Measurements from ENCODE around the gene SEC61B.

The SEC61B gene

GRCh38 chr9:99269416-99269815 is 47.3 kb downstream of the SEC61B start:
- ChIA-PET CTCF (no interaction called here), POLR2A (no interaction called here)
- no peak for TF ChIP-seq SUZ12 (IDR thresholded peaks at IDR 0.05)
- TF ChIP-seq FOXK2 (IDR thresholded peaks at IDR 0.05) = no peak
- TF ChIP-seq CTBP1 (IDR thresholded peaks at IDR 0.05; ENCODE audit: borderline replicate concordance) = no peak
- TF ChIP-seq ARNT (IDR thresholded peaks at IDR 0.05) = no peak
- no peak for TF ChIP-seq ZNF384 (IDR thresholded peaks at IDR 0.05)
- TF ChIP-seq PKNOX1 (IDR thresholded peaks at IDR 0.05) = no peak
- TF ChIP-seq LEF1 (IDR thresholded peaks at IDR 0.05; ENCODE audit: borderline replicate concordance) = no peak
- no peak for TF ChIP-seq TARDBP (IDR thresholded peaks at IDR 0.05)
- TF ChIP-seq L3MBTL2 (conservative IDR thresholded peaks at IDR 0.05) = no peak
- TF ChIP-seq NFRKB (IDR thresholded peaks at IDR 0.05) = no peak
- no peak for TF ChIP-seq BHLHE40 (IDR thresholded peaks at IDR 0.05; ENCODE audit: borderline replicate concordance)
- no peak for TF ChIP-seq ELF4 (IDR thresholded peaks at IDR 0.05)
- TF ChIP-seq SP1 (IDR thresholded peaks at IDR 0.05) = no peak
- TF ChIP-seq FOXM1 (IDR thresholded peaks at IDR 0.05; ENCODE audit: borderline replicate concordance) = no peak
- no peak for DNase-seq (ENCODE audit: extremely low spot score)

GRCh38 chr9:99270491-99270890 is 48.4 kb downstream of the SEC61B start:
- TF ChIP-seq NFRKB (IDR thresholded peaks at IDR 0.05) = no peak
- no peak for TF ChIP-seq SP1 (IDR thresholded peaks at IDR 0.05)
- no peak for TF ChIP-seq FOXK2 (IDR thresholded peaks at IDR 0.05)
- no peak for TF ChIP-seq ARNT (IDR thresholded peaks at IDR 0.05)
- TF ChIP-seq ZNF384 (IDR thresholded peaks at IDR 0.05) = no peak
- TF ChIP-seq ELF4 (IDR thresholded peaks at IDR 0.05) = no peak
- TF ChIP-seq L3MBTL2 (conservative IDR thresholded peaks at IDR 0.05) = no peak
- no peak for TF ChIP-seq FOXA1 (IDR thresholded peaks at IDR 0.05)
- no peak for TF ChIP-seq CTBP1 (IDR thresholded peaks at IDR 0.05; ENCODE audit: borderline replicate concordance)
- TF ChIP-seq TARDBP (IDR thresholded peaks at IDR 0.05) = no peak
- no peak for TF ChIP-seq PKNOX1 (IDR thresholded peaks at IDR 0.05)
- TF ChIP-seq HDGF (IDR thresholded peaks at IDR 0.05; ENCODE audit: borderline replicate concordance) = no peak
- TF ChIP-seq BHLHE40 (IDR thresholded peaks at IDR 0.05; ENCODE audit: borderline replicate concordance) = no peak
- TF ChIP-seq SUZ12 (IDR thresholded peaks at IDR 0.05) = no peak
- no peak for TF ChIP-seq LEF1 (IDR thresholded peaks at IDR 0.05; ENCODE audit: borderline replicate concordance)
- TF ChIP-seq FOXM1 (IDR thresholded peaks at IDR 0.05; ENCODE audit: borderline replicate concordance) = no peak
- ChIA-PET POLR2A (no interaction called here), CTCF (no interaction called here)
- no peak for DNase-seq (ENCODE audit: extremely low spot score)

GRCh38 chr9:99272836-99273235 is 50.8 kb downstream of the SEC61B start:
- CTCF ChIA-PET = no interaction called here
- POLR2A ChIA-PET = no interaction called here
- TF ChIP-seq FOXK2 (IDR thresholded peaks at IDR 0.05) = no peak
- TF ChIP-seq CTBP1 (IDR thresholded peaks at IDR 0.05; ENCODE audit: borderline replicate concordance) = no peak
- TF ChIP-seq PKNOX1 (IDR thresholded peaks at IDR 0.05) = no peak
- TF ChIP-seq BHLHE40 (IDR thresholded peaks at IDR 0.05; ENCODE audit: borderline replicate concordance) = no peak
- TF ChIP-seq NFRKB (IDR thresholded peaks at IDR 0.05) = no peak
- no peak for TF ChIP-seq ELF4 (IDR thresholded peaks at IDR 0.05)
- TF ChIP-seq HDGF (IDR thresholded peaks at IDR 0.05; ENCODE audit: borderline replicate concordance) = no peak
- TF ChIP-seq ARNT (IDR thresholded peaks at IDR 0.05) = no peak
- no peak for TF ChIP-seq TARDBP (IDR thresholded peaks at IDR 0.05)
- no peak for TF ChIP-seq SUZ12 (IDR thresholded peaks at IDR 0.05)
- DNase-seq (ENCODE audit: extremely low spot score) = no peak

- DNase-seq (ENCODE audit: extremely low spot score) = no peak
- ChIA-PET CTCF (interaction anchor here (0.7 kb wide), 1 partner anchor 168 kb away, joined by 6 read pairs; no protein-coding TSS in a partner anchor), POLR2A (no interaction called here)
- no peak for TF ChIP-seq CTBP1 (IDR thresholded peaks at IDR 0.05; ENCODE audit: borderline replicate concordance)
- TF ChIP-seq FOXM1 (IDR thresholded peaks at IDR 0.05; ENCODE audit: borderline replicate concordance) = no peak
- TF ChIP-seq HDGF (IDR thresholded peaks at IDR 0.05; ENCODE audit: borderline replicate concordance) = no peak
- TF ChIP-seq SUZ12 (IDR thresholded peaks at IDR 0.05) = no peak
- no peak for TF ChIP-seq TARDBP (IDR thresholded peaks at IDR 0.05)
- no peak for TF ChIP-seq SP1 (IDR thresholded peaks at IDR 0.05)
- no peak for TF ChIP-seq FOXA1 (IDR thresholded peaks at IDR 0.05)
- TF ChIP-seq LEF1 (IDR thresholded peaks at IDR 0.05; ENCODE audit: borderline replicate concordance) = no peak
Observed at GRCh38 chr9:99274016-99274415, 51.9 kb downstream of the SEC61B start.

GRCh38 chr9:99274495-99274894 is 52.4 kb downstream of the SEC61B start:
- ChIA-PET POLR2A (no interaction called here), CTCF (interaction anchor here (0.7 kb wide), 1 partner anchor 169 kb away, joined by 6 read pairs; no protein-coding TSS in a partner anchor)
- DNase-seq (ENCODE audit: extremely low spot score) = no peak
- TF ChIP-seq BHLHE40 (IDR thresholded peaks at IDR 0.05; ENCODE audit: borderline replicate concordance) (no peak), FOXK2 (IDR thresholded peaks at IDR 0.05) (no peak), ELF4 (IDR thresholded peaks at IDR 0.05) (no peak)
